HEK293 (cell line): Measurements from ENCODE around the gene PTPN3.

Experiments used
- CTCF ChIA-PET: fragments of 350-600 bp; formaldehyde crosslinking; extraction: SDS; loops from one replicate; lab custom pipeline; 2021; ENCODE audit warnings: antibody characterized with exemption; lab: Yijun Ruan, JAX
- POLR2A ChIA-PET: fragments of 300-600 bp; formaldehyde crosslinking; extraction: SDS; loops from one replicate; lab custom pipeline; 2020; ENCODE audit warnings: antibody characterized with exemption, inconsistent platforms; lab: Yijun Ruan, JAX
- H3K27ac ChIP-seq: fragments of 200-500 bp; sonication (Bioruptor generic); 2 replicates; pipeline ENCODE4 v1.5.1; 2014; ENCODE audit warnings: low read depth, low read length, control low read depth, inconsistent platforms; ENCODE audit errors: extremely low read depth
- H3K36me3 ChIP-seq, 2 experiments: fragments of 200-500 bp in 1 of 2; sonication (Bioruptor generic) in 1 of 2; 1 replicate in 1 of 2; 2 replicates in 1 of 2; pipeline ENCODE4 v1.5.1; 2014 to 2017; ENCODE audit warnings: inconsistent platforms in 2 of 2, low read length in 2 of 2; ENCODE audit not compliant: control insufficient read depth in 2 of 2, insufficient read depth in 1 of 2
- H3K4me1 ChIP-seq: fragments of 200-500 bp; sonication (Bioruptor generic); 2 replicates; pipeline ENCODE4 v1.5.1; 2014; ENCODE audit warnings: mild to moderate bottlenecking, low read length, inconsistent platforms; ENCODE audit not compliant: control insufficient read depth, insufficient read depth
- H3K4me3 ChIP-seq: 2 replicates; pipeline ENCODE4 v1.5.1; 2011; ENCODE audit warnings: low read depth, mild to moderate bottlenecking, control low read depth, low read length, moderate library complexity
- H3K9me3 ChIP-seq: fragments of 200-500 bp; sonication (Bioruptor generic); 2 replicates; pipeline ENCODE4 v1.5.1; 2014; ENCODE audit warnings: low read depth, low read length, inconsistent platforms; ENCODE audit not compliant: control insufficient read depth, insufficient read depth
- AEBP2 ChIP-seq: fragments of 450-650 bp; formaldehyde crosslinking; IDR thresholded peaks from 2 replicates; pipeline ENCODE4 v1.5.1; 2016; ENCODE audit warnings: missing biosample characterization, missing genetic modification characterization, borderline replicate concordance
- BCL11B ChIP-seq: fragments of 450-650 bp; formaldehyde crosslinking; IDR thresholded peaks from 2 replicates; pipeline ENCODE4 v1.5.1; 2016; ENCODE audit warnings: low read depth, missing biosample characterization, missing genetic modification characterization
- CTCF ChIP-seq: fragments of 450-650 bp; formaldehyde crosslinking; IDR thresholded peaks from 2 replicates; pipeline ENCODE4 v1.5.1; 2016; ENCODE audit warnings: missing biosample characterization, missing genetic modification characterization
- GLI4 ChIP-seq: fragments of 450-650 bp; formaldehyde crosslinking; IDR thresholded peaks from 2 replicates; pipeline ENCODE4 v1.5.1; 2016; ENCODE audit warnings: missing biosample characterization, missing genetic modification characterization
- PRDM2 ChIP-seq: fragments of 450-650 bp; formaldehyde crosslinking; IDR thresholded peaks from 2 replicates; pipeline ENCODE4 v1.5.1; 2016; ENCODE audit warnings: missing biosample characterization, missing genetic modification characterization, borderline replicate concordance
- ZNF10 ChIP-seq: fragments of 450-650 bp; formaldehyde crosslinking; IDR thresholded peaks from 2 replicates; pipeline ENCODE4 v1.5.1; 2017; ENCODE audit warnings: missing biosample characterization, missing genetic modification characterization
- ZNF174 ChIP-seq: fragments of 450-650 bp; formaldehyde crosslinking; IDR thresholded peaks from 2 replicates; pipeline ENCODE4 v1.5.0; 2017; ENCODE audit warnings: missing biosample characterization, mild to moderate bottlenecking, missing genetic modification characterization
- ZNF280D ChIP-seq: fragments of 450-650 bp; formaldehyde crosslinking; IDR thresholded peaks from 2 replicates; pipeline ENCODE4 v1.5.1; 2016; ENCODE audit warnings: missing biosample characterization, missing genetic modification characterization
- ZNF324 ChIP-seq: fragments of 450-650 bp; formaldehyde crosslinking; IDR thresholded peaks from 2 replicates; pipeline ENCODE4 v1.5.1; 2016; ENCODE audit warnings: missing biosample characterization, missing genetic modification characterization
- ZNF560 ChIP-seq: fragments of 450-650 bp; formaldehyde crosslinking; IDR thresholded peaks from 2 replicates; pipeline ENCODE4 v1.5.1; 2017; ENCODE audit warnings: missing biosample characterization, missing genetic modification characterization, borderline replicate concordance
- ZNF580 ChIP-seq: fragments of 450-650 bp; formaldehyde crosslinking; IDR thresholded peaks from 2 replicates; pipeline ENCODE4 v1.5.1; 2016; ENCODE audit warnings: missing biosample characterization, missing genetic modification characterization
- ZNF623 ChIP-seq: fragments of 450-650 bp; formaldehyde crosslinking; IDR thresholded peaks from 2 replicates; pipeline ENCODE4 v1.5.1; 2016; ENCODE audit warnings: missing biosample characterization, missing genetic modification characterization
- ZNF645 ChIP-seq: fragments of 450-650 bp; formaldehyde crosslinking; IDR thresholded peaks from 2 replicates; pipeline ENCODE4; 2016; ENCODE audit warnings: missing biosample characterization, missing genetic modification characterization
- ZNF670 ChIP-seq: fragments of 450-650 bp; formaldehyde crosslinking; IDR thresholded peaks from 2 replicates; pipeline ENCODE4 v1.5.1; 2016; ENCODE audit warnings: missing biosample characterization, missing genetic modification characterization, low read depth
- ZNF76 ChIP-seq: fragments of 450-650 bp; formaldehyde crosslinking; IDR thresholded peaks from 2 replicates; pipeline ENCODE4; 2016; ENCODE audit warnings: low read depth, missing biosample characterization, missing genetic modification characterization, borderline replicate concordance
- ZSCAN4 ChIP-seq: fragments of 450-650 bp; formaldehyde crosslinking; IDR thresholded peaks from 2 replicates; pipeline ENCODE4 v1.5.1; 2017; ENCODE audit warnings: missing biosample characterization, missing genetic modification characterization

The PTPN3 gene

GRCh38 chr9:109455391-109455790 is 42.7 kb downstream of the PTPN3 start:
- Histone ChIP-seq H3K4me3 (no peak overlapping the region), H3K36me3 (peaks cover 0 to 20% of the 10 kb centered on the region in 2 experiments; a peak in 1 of 3 replicates), H3K9me3 (no peaks in the 10 kb centered on the region), H3K27ac (no peak overlapping the region), H3K4me1 (0 out of 2 replicates have a peak, but pooled peaks cover 3% of the 10 kb centered on the region)
- CTCF ChIA-PET = interaction anchor here (0.6 to 3.9 kb wide), 7 partner anchors 8 to 232 kb away, joined by 3 to 19 read pairs (median 3); no protein-coding TSS in a partner anchor
- TF ChIP-seq ZNF324 (tag by site-specific recombination) (no peak), ZNF560 (tag by site-specific recombination) (no peak), ZNF623 (no peak), ZNF645 (tag by site-specific recombination) (no peak), ZNF280D (tag by site-specific recombination) (no peak), ZNF10 (tag by site-specific recombination) (no peak)
- POLR2A ChIA-PET = no interaction called here

GRCh38 chr9:109454601-109455155 is 43.4 kb downstream of the PTPN3 start:
- Histone ChIP-seq H3K4me3 (no peak overlapping the region), H3K9me3 (no peaks in the 10 kb centered on the region), H3K27ac (no peak overlapping the region), H3K36me3 (peaks cover 0 to 20% of the 10 kb centered on the region in 2 experiments; a peak in 1 of 3 replicates), H3K4me1 (0 out of 2 replicates have a peak, but pooled peaks cover 3% of the 10 kb centered on the region)
- CTCF ChIA-PET = interaction anchor here (0.6 to 3.9 kb wide), 6 partner anchors 11 to 233 kb away, joined by 3 to 19 read pairs (median 4); no protein-coding TSS in a partner anchor
- POLR2A ChIA-PET = no interaction called here
- TF ChIP-seq ZNF580 (no peak), ZNF76 (tag by site-specific recombination) (no peak), PRDM2 (no peak), ZNF670 (no peak), ZNF174 (no peak), AEBP2 (tag by site-specific recombination) (no peak), GLI4 (no peak), CTCF (tag by site-specific recombination) (no peak), ZSCAN4 (no peak), BCL11B (tag by site-specific recombination) (no peak)
